ENCODE measurements around the gene HDLBP. TPM values are rescaled to one million over a fixed set of nuclear protein-coding genes. Genes with fewer than 3 reads are reported as not detected.

The HDLBP gene
- total RNA-seq, 1 donor from 2014 or later, result 839 TPM

DNA sequence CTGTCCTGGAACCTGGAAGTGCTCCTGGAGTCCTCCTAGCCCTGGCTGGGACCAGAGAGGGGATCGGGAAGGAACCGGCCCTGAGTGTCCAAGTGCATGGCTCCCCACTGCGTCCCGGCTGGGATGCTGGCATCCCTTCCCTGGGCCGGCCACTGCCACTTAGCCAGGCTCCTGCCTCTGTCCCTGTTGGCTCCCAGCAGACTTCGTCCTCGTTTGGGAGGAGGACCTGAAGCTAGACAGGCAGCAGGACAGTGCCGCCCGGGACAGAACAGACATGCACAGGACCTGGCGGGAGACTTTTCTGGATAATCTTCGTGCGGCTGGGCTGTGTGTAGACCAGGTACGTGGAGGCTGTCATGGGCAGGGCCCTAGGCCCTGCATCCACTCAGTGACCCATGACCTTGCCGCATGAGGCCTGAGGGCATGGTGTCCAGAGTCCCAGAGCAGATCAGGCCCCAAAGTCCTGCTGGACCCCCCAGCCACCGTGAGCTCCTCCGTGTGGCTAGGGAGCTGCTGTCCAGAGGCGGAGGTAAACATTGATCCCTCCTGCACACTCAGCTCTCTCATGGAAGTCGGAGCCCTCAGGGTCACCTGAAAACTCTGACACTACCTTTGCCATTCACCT is 119.9 kb downstream of the HDLBP start:
- Mint-ChIP-seq H3K36me3 (ENCODE audit: unreplicated experiment) (no peaks in the 10 kb centered on the region), H3K9me3 (ENCODE audit: unreplicated experiment) (no peaks in the 10 kb centered on the region), H3K27ac (ENCODE audit: unreplicated experiment) (no peak overlapping the region), H3K27me3 (ENCODE audit: unreplicated experiment) (no peaks in the 10 kb centered on the region), H3K4me3 (ENCODE audit: unreplicated experiment) (no peak overlapping the region), H3K4me1 (ENCODE audit: unreplicated experiment) (no peaks in the 10 kb centered on the region)
- no peak for DNase-seq (ENCODE audit: extremely low spot score, unreplicated experiment)
- TF ChIP-seq, protein P1, sequence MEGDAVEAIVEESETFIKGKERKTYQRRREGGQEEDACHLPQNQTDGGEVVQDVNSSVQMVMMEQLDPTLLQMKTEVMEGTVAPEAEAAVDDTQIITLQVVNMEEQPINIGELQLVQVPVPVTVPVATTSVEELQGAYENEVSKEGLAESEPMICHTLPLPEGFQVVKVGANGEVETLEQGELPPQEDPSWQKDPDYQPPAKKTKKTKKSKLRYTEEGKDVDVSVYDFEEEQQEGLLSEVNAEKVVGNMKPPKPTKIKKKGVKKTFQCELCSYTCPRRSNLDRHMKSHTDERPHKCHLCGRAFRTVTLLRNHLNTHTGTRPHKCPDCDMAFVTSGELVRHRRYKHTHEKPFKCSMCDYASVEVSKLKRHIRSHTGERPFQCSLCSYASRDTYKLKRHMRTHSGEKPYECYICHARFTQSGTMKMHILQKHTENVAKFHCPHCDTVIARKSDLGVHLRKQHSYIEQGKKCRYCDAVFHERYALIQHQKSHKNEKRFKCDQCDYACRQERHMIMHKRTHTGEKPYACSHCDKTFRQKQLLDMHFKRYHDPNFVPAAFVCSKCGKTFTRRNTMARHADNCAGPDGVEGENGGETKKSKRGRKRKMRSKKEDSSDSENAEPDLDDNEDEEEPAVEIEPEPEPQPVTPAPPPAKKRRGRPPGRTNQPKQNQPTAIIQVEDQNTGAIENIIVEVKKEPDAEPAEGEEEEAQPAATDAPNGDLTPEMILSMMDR (IDR thresholded peaks at IDR 0.05), result no peak

DNA sequence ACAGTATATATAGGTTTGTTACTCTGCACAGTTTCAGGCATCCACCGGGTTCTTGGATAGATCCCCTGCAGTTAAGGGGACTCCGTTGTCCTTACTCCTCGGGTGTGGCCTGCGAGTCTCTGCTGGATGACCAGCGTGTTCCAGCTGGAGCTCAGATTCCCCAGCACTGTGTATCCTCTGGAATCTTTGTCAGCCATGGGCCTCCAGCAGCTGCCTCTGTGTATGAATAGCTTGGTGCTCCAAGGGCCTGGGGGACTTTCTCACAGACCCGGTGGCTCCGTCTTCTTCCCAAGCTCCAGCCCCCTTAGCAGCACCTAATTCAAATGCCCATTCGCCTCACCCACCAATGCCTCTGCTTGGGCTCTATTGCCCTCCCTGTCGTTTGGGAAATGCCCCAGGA is 120.7 kb downstream of the HDLBP start:
- no peak for DNase-seq (ENCODE audit: extremely low spot score, unreplicated experiment)
- no peaks in the 10 kb centered on the region for H3K36me3 Mint-ChIP-seq (ENCODE audit: unreplicated experiment)
- H3K4me1 Mint-ChIP-seq (ENCODE audit: unreplicated experiment), result no peaks in the 10 kb centered on the region

GRCh38 chr2:241193271-241193670 is 122.2 kb downstream of the HDLBP start:
- TF ChIP-seq, protein P1 (IDR thresholded peaks at IDR 0.05), result no peak
- H3K9me3 Mint-ChIP-seq (ENCODE audit: unreplicated experiment), result no peaks in the 10 kb centered on the region
- H3K4me3 Mint-ChIP-seq (ENCODE audit: unreplicated experiment), result no peak overlapping the region

More for the DNA sequence above, 120.7 kb downstream of the HDLBP start:
- Mint-ChIP-seq H3K27me3 (ENCODE audit: unreplicated experiment) (no peaks in the 10 kb centered on the region), H3K9me3 (ENCODE audit: unreplicated experiment) (no peaks in the 10 kb centered on the region), H3K4me3 (ENCODE audit: unreplicated experiment) (no peak overlapping the region), H3K27ac (ENCODE audit: unreplicated experiment) (no peak overlapping the region)
- TF ChIP-seq, protein P1 (IDR thresholded peaks at IDR 0.05), result no peak

GRCh38 chr2:241191081-241191480 is 124.4 kb downstream of the HDLBP start:
- Mint-ChIP-seq H3K36me3 (ENCODE audit: unreplicated experiment) (no peaks in the 10 kb centered on the region), H3K4me1 (ENCODE audit: unreplicated experiment) (peaks cover 1% of the 10 kb centered on the region), H3K9me3 (ENCODE audit: unreplicated experiment) (no peaks in the 10 kb centered on the region), H3K27me3 (ENCODE audit: unreplicated experiment) (no peaks in the 10 kb centered on the region), H3K4me3 (ENCODE audit: unreplicated experiment) (no peak overlapping the region), H3K27ac (ENCODE audit: unreplicated experiment) (no peak overlapping the region)
- TF ChIP-seq, protein P1 (IDR thresholded peaks at IDR 0.05), result no peak
- DNase-seq (ENCODE audit: extremely low spot score, unreplicated experiment), result no peak

More at GRCh38 chr2:241193271-241193670, 122.2 kb downstream of the HDLBP start:
- Mint-ChIP-seq H3K4me1 (ENCODE audit: unreplicated experiment) (no peaks in the 10 kb centered on the region), H3K27me3 (ENCODE audit: unreplicated experiment) (no peaks in the 10 kb centered on the region), H3K36me3 (ENCODE audit: unreplicated experiment) (no peaks in the 10 kb centered on the region), H3K27ac (ENCODE audit: unreplicated experiment) (no peak overlapping the region)
- no peak for DNase-seq (ENCODE audit: extremely low spot score, unreplicated experiment)

DNA sequence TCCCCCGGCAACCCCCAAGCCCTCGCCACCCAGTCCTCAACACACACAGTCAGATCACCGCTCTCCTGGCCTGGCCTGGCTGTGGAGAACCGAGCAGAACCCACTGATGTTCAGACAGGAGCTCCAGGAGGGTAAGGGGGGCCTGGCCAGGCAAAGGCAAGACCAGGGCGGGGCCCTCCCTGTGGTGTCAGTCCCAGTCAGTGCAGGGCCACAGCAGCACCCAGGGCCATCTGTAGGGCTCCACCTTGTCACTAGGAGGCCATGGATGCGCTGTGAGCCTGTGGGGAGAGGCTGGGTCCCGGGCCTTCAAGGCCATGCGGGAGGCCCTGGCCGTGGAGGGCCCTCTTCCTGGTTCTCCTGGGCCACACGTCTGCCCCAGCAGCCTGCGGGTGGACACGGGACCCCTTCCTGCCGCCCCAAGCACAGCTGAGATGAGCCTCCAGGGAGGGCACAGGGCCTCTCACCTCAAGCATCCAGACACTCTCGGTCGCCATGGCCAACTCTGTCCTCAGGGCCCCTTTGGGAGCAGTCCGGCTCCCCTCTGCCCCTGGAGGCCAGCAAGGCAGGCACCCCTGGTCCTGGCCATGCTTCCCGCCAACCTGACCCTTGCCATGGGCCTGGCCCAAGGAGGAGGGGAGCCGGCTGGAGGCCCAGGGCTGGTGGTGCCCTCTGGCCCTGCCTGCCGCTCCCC is 125.0 kb downstream of the HDLBP start:
- no peak overlapping the region for H3K4me3 Mint-ChIP-seq (ENCODE audit: unreplicated experiment)
- H3K4me1 Mint-ChIP-seq (ENCODE audit: unreplicated experiment), result peaks cover 1% of the 10 kb centered on the region
- H3K9me3 Mint-ChIP-seq (ENCODE audit: unreplicated experiment), result no peaks in the 10 kb centered on the region
- H3K36me3 Mint-ChIP-seq (ENCODE audit: unreplicated experiment), result no peaks in the 10 kb centered on the region
- H3K27me3 Mint-ChIP-seq (ENCODE audit: unreplicated experiment), result no peaks in the 10 kb centered on the region
- no peak overlapping the region for H3K27ac Mint-ChIP-seq (ENCODE audit: unreplicated experiment)
- TF ChIP-seq, protein P1 (IDR thresholded peaks at IDR 0.05), result no peak
- DNase-seq (ENCODE audit: extremely low spot score, unreplicated experiment), result no peak

Measured in osteocyte (in vitro differentiated cells).